GM15510 (cell line): ENCODE data around the gene ACOT13.

Experiments
- POLR2A ChIP-seq: IDR thresholded peaks from 3 replicates; pipeline ENCODE4 v1.6.1; 2011; ENCODE audit warnings: borderline replicate concordance; ENCODE audit not compliant: insufficient read length; ENCODE audit errors: extremely low read depth

Gene ACOT13

GRCh38 chr6:24743944-24744335, 77.1 kb downstream of the ACOT13 start:
- no peak for TF ChIP-seq POLR2A

DNA sequence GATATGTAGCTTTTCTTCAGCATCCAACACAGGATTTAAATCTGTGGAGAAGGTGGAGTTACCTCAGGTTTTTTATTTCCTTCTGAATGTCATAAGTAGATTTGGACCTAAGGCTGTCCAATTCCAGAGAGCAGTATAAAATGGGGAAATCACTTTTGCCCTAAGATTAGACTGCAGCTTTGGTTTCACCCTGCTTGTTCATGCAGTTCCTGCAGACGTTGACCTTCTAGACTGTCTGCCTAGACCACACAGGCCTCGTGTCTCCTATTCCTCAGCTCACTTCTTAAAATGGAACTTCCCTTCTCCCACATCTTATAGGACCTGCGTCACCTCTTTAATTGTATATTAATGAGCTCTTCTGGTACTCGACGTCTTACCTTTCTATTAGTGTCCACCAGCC, 78.0 kb downstream of the ACOT13 start:
- no peak for TF ChIP-seq POLR2A

DNA sequence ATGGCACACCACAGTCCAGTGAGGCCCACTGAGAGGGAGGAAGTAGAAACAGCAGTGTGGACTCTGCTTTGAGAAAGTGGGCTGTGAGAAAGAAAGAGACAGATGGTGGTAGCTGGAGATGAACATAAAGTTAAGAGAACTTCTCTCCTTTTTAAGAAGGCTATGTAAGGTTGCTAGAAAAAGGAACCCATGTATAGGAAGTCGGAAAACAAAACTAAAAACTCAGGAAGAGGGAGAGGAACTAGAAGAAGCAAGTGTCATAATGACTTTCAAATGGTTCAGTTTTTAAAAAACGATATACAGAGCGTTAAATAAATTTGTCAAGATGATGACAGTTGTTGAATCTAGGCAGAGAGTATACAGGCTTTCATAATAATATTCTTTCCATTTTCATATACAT, 82.4 kb downstream of the ACOT13 start:
- TF ChIP-seq POLR2A: no peak

- TF ChIP-seq POLR2A: no peak
Observed at GRCh38 chr6:24752503-24752902, 85.6 kb downstream of the ACOT13 start.

- no peak for TF ChIP-seq POLR2A
Observed at GRCh38 chr6:24752917-24753492, 86.1 kb downstream of the ACOT13 start.

- no peak for TF ChIP-seq POLR2A
Observed at GRCh38 chr6:24753545-24753944, 86.7 kb downstream of the ACOT13 start.
